Right renal pelvis (tissue), 4 donors: Measurements from ENCODE around the gene CDX2. TPM values are rescaled to one million over a fixed set of nuclear protein-coding genes. Genes with fewer than 3 reads are reported as not detected.

ENCODE experiments used
- DNase-seq, 4 donors: peaks; one replicate each; pipeline ENCODE4 v3.0.0-alpha.2; 2013; ENCODE audit warnings: low read depth in 4 of 4, low spot score in 3 of 4, missing footprints in 1 of 4
- polyA plus RNA-seq, 4 donors: library from polyadenylated mRNA; unstranded; fragments of 120-200 nt; gene quantifications; one replicate each; pipeline ENCODE4 v1.2.1, GENCODE V29; 2013; ENCODE audit not compliant: insufficient read length in 4 of 4

The CDX2 gene
- polyA plus RNA-seq, 4 donors = not detected

- no peak for DNase-seq
Measured at GRCh38 chr13:27919659-27919933, 49.5 kb downstream of the CDX2 start.

- DNase-seq = no peak
Measured at GRCh38 chr13:27918918-27919658, 50.0 kb downstream of the CDX2 start.

- no peak for DNase-seq
Measured at GRCh38 chr13:27918041-27918917, 50.8 kb downstream of the CDX2 start.

GRCh38 chr13:27917121-27917947 lies 51.8 kb downstream of the CDX2 start:
- no peak for DNase-seq

- no peak for DNase-seq
Measured at GRCh38 chr13:27915301-27916207, 53.6 kb downstream of the CDX2 start.

GRCh38 chr13:27913160-27913559 lies 56.0 kb downstream of the CDX2 start:
- no peak for DNase-seq

- DNase-seq = no peak
Measured at GRCh38 chr13:27911521-27911920, 57.6 kb downstream of the CDX2 start.

Other genes with a start within 250 kb of the CDX2 start
- gene GSX1, start 176.8 kb downstream of the CDX2 start, polyA plus RNA-seq = not detected
- gene PDX1, start 49.3 kb downstream of the CDX2 start, polyA plus RNA-seq = not detected
- not detected for gene URAD, start 19.4 kb upstream of the CDX2 start, polyA plus RNA-seq
- gene FLT3, start 131.3 kb upstream of the CDX2 start, polyA plus RNA-seq = under 1 TPM; 0.19 to 0.41 (median 0.33) TPM
- gene PAN3, start 169.2 kb upstream of the CDX2 start, polyA plus RNA-seq = 10 to 100 TPM; 48.6 to 61.0 (median 54.4) TPM